Fibroblast of lung (primary cell): ENCODE data around the gene PRRC2B. TPM values are rescaled to one million over a fixed set of nuclear protein-coding genes. Genes with fewer than 3 reads are reported as not detected.

Experiments
- DNase-seq, 2 donors: peaks; one replicate each; pipeline versions ENCODE4 v3.0.0 to v3.0.0-alpha.2; 2010; ENCODE audit warnings: low read depth in 2 of 2
- H2AFZ ChIP-seq: 2 replicates; pipeline ENCODE4 v1.5.1; 2012; ENCODE audit warnings: low read length, control low read depth, inconsistent platforms
- H3K27ac ChIP-seq: 2 replicates; pipeline ENCODE4 v1.5.1; 2011; ENCODE audit warnings: low read length, control low read depth; ENCODE audit not compliant: insufficient read depth
- H3K27me3 ChIP-seq: 2 replicates; pipeline ENCODE4 v1.5.1; 2011; ENCODE audit warnings: mild to moderate bottlenecking, low read length; ENCODE audit not compliant: control insufficient read depth, insufficient read depth
- H3K36me3 ChIP-seq: 2 replicates; pipeline ENCODE4 v1.5.1; 2011; ENCODE audit warnings: low read length; ENCODE audit not compliant: control insufficient read depth, insufficient read depth
- H3K4me1 ChIP-seq: 2 replicates; pipeline ENCODE4 v1.5.1; 2011; ENCODE audit warnings: low read length; ENCODE audit not compliant: control insufficient read depth, insufficient read depth; ENCODE audit errors: extremely low read depth
- H3K4me2 ChIP-seq: 2 replicates; pipeline ENCODE4 v1.5.1; 2011; ENCODE audit warnings: low read length, control low read depth; ENCODE audit not compliant: insufficient read depth; ENCODE audit errors: extremely low read depth
- H3K4me3 ChIP-seq, 4 experiments: fragments of 200-600 bp in 1 of 4; sonication (generic) in 1 of 4; replicated peaks in 1 of 4; 2 replicates each; pipeline ENCODE4 v1.5.1; 2011 to 2016; ENCODE audit warnings: low read length in 4 of 4, low read depth in 3 of 4, mild to moderate bottlenecking in 3 of 4, control low read depth in 2 of 4, inconsistent platforms in 1 of 4, mixed read lengths in 1 of 4; ENCODE audit not compliant: insufficient read depth in 1 of 4; ENCODE audit errors: control extremely low read depth in 1 of 4
- H3K79me2 ChIP-seq: 2 replicates; pipeline ENCODE4 v1.5.1; 2012; ENCODE audit warnings: mild to moderate bottlenecking, low read length, inconsistent platforms; ENCODE audit not compliant: control insufficient read depth, insufficient read depth
- H3K9ac ChIP-seq: 2 replicates; pipeline ENCODE4 v1.5.1; 2011; ENCODE audit warnings: mild to moderate bottlenecking, low read length, control low read depth; ENCODE audit not compliant: insufficient read depth
- H3K9me3 ChIP-seq: 2 replicates; pipeline ENCODE4 v1.5.1; 2012; ENCODE audit warnings: low read depth, low read length; ENCODE audit not compliant: control insufficient read depth, insufficient read depth
- H4K20me1 ChIP-seq: 2 replicates; pipeline ENCODE4 v1.5.1; 2011; ENCODE audit warnings: low read length; ENCODE audit not compliant: control insufficient read depth, insufficient read depth; ENCODE audit errors: extremely low read depth
- CTCF ChIP-seq, 2 donors: IDR thresholded peaks in 1 of 2; conservative IDR thresholded peaks in 1 of 2; 1 replicate in 1 of 2; 2 replicates in 1 of 2; pipeline ENCODE4 v1.5.1; 2011 to 2012; ENCODE audit warnings: low read length in 2 of 2, control low read depth in 1 of 2, inconsistent platforms in 1 of 2, low read depth in 1 of 2, mild to moderate bottlenecking in 1 of 2
- EZH2 ChIP-seq: IDR thresholded peaks from 2 replicates; pipeline ENCODE4 v1.5.1; 2012; ENCODE audit warnings: low read length, control low read depth, mild to moderate bottlenecking; ENCODE audit errors: missing control alignments
- polyA plus RNA-seq, 2 donors: library from polyadenylated mRNA; depleted of rRNA in 1 of 2; stranded (reverse) in 1 of 2; unstranded in 1 of 2; fragments of >200 nt; gene quantifications; 2 replicates each; pipeline ENCODE4 v1.2.1, GENCODE V29; 2011 to 2012; ENCODE audit warnings: missing spikeins in 1 of 2
- total RNA-seq: library from RNA; depleted of rRNA; stranded (reverse); fragments of >200 nt; gene quantifications from 2 replicates; pipeline ENCODE4 v1.2.1, GENCODE V29; 2014

Gene PRRC2B
- total and polyA plus RNA-seq, 2 donors (not counting 1 experiment from before 2014, with no cell fraction given): 29.9 to 66.4 TPM

- H2AFZ ChIP-seq: no peak overlapping the region
These were observed 48.5 kb downstream of the PRRC2B start for GRCh38 chr9:131442351-131442750.

GRCh38 chr9:131443648-131444047 is 49.8 kb downstream of the PRRC2B start:
- TF ChIP-seq EZH2: no peak
- TF ChIP-seq CTCF (conservative IDR thresholded peaks at IDR 0.05 in 1 of 2, IDR thresholded peaks at IDR 0.05 in 1 of 2; ENCODE audit: low read depth in 1 of 2, low read length in 2 of 2): no peak
- Histone ChIP-seq H3K9me3 (no peaks in the 10 kb centered on the region), H3K27ac (no peak overlapping the region), H3K4me1 (no peaks in the 10 kb centered on the region), H3K36me3 (peaks cover 28% of the 10 kb centered on the region), H2AFZ (no peak overlapping the region), H4K20me1 (no peaks in the 10 kb centered on the region), H3K79me2 (peaks cover 4% of the 10 kb centered on the region), H3K4me2 (no peak overlapping the region), H3K27me3 (no peaks in the 10 kb centered on the region), H3K9ac (no peak overlapping the region), H3K4me3 (no peak overlapping the region)
- DNase-seq: no peak

More at GRCh38 chr9:131442351-131442750, 48.5 kb downstream of the PRRC2B start:
- H3K9me3 ChIP-seq: no peaks in the 10 kb centered on the region
- H3K4me2 ChIP-seq: no peak overlapping the region
- no peaks in the 10 kb centered on the region for H3K4me1 ChIP-seq
- no peak for DNase-seq
- TF ChIP-seq CTCF (conservative IDR thresholded peaks at IDR 0.05 in 1 of 2, IDR thresholded peaks at IDR 0.05 in 1 of 2; ENCODE audit: low read depth in 1 of 2, low read length in 2 of 2): no peak
- TF ChIP-seq EZH2: no peak
- peaks cover 34% of the 10 kb centered on the region for H3K36me3 ChIP-seq
- peaks cover 8% of the 10 kb centered on the region for H3K79me2 ChIP-seq
- H4K20me1 ChIP-seq: no peaks in the 10 kb centered on the region
- no peaks in the 10 kb centered on the region for H3K27me3 ChIP-seq
- H3K9ac ChIP-seq: no peak overlapping the region
- no peak overlapping the region for H3K27ac ChIP-seq
- H3K4me3 ChIP-seq: no peak overlapping the region

GRCh38 chr9:131446276-131446675 is 52.4 kb downstream of the PRRC2B start:
- no peak for TF ChIP-seq CTCF (conservative IDR thresholded peaks at IDR 0.05 in 1 of 2, IDR thresholded peaks at IDR 0.05 in 1 of 2; ENCODE audit: low read depth in 1 of 2, low read length in 2 of 2)
- no peak for TF ChIP-seq EZH2
- Histone ChIP-seq H3K4me2 (no peak overlapping the region), H3K36me3 (peaks cover 18% of the 10 kb centered on the region), H3K4me1 (no peaks in the 10 kb centered on the region), H4K20me1 (no peaks in the 10 kb centered on the region), H3K27ac (no peak overlapping the region), H3K4me3 (no peak overlapping the region), H3K27me3 (no peaks in the 10 kb centered on the region), H3K79me2 (peaks cover 4% of the 10 kb centered on the region), H3K9me3 (no peaks in the 10 kb centered on the region), H3K9ac (no peak overlapping the region), H2AFZ (no peak overlapping the region)
- no peak for DNase-seq
